HG03571 (cell line): ENCODE measurements around the gene MSX1.

Experiments
- ATAC-seq: cut with Tn5 transposase; IDR thresholded peaks from one replicate; pipeline ENCODE4 v1.9.1; 2021; ENCODE audit not compliant: unreplicated experiment

The MSX1 gene

DNA sequence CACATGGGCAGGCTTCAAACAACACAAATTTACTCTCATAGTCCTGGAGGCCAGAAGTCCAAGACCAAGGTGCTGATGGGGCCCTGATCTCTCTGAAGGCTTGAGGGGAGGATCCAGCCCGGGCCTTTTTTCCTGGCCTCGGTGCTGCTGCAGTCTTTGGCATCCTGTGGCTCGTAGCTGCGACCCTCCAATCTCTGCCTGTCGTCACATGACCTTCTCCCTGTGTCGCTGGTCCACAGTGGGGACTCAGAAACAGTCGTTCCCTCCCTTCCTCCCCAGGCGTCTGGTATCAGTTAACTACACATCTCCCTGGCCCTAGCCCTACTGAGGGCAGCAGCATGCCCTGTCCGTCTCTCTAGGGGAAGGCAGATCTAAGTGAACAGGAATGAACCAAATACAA lies 19.1 kb upstream of the MSX1 start:
- ATAC-seq = no peak

DNA sequence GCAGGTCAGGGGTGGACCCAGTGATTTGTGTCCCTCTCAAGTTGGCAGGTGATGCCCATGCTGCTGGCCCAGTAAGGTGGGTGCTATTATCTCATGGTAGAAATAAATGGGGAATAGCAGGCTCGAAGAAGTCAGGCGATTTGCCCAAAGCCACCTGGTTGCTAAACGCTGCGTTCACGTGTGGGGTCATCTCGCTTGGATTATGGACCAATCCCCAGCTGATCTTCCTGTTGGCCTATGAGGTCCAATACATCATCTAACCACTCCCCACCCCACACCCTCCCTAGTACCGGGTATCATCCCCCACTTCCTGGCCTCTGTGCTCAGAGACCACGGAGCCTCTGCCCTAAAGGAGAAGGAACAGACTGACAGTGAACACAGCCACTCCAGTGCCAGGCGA lies 18.3 kb upstream of the MSX1 start:
- no peak for ATAC-seq

DNA sequence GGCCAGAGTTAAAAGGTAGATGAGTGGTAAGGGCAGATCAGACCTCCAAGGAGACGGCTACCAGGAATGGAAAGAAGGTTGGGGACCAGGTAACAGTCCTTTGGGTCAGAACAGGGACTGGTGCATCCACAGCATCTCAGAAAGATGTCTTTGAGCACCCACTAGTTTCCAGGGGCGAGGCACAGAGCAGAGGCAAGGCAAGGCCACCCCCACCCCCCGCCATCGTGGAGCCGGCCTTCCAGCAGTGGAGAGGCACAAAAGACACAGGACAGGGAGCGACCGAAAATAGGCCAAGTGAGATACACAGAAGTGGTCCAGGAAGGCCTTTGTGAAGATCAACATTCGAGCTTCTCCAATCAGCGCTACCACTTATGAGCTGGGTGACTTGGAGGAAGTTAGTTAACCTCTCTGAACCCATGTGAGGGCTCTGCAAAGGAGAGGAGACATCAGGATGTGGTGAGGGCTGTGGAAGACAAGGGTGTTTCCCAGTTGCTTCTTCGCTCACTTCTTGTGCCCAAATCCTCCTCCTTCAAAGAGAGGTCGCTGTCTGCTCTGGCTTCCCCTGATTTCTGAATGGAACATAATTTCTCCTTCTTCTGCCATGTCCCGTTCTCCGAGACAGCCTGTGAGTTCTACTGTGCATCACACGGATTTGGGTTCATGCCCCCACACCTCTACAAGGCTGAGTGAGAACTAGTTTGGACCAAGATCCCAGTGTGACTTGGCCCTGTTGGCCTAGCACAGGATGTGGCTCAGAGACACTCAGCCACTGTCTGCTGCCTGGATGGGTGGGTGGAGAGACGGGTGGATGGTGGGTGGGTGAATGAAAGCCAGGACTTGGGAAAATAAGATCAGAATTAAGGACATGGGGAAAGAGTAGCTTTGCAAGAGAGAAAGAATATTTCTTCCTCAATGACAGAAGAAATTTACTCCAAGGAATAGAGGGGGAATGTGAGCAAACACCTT lies 16.7 kb upstream of the MSX1 start:
- ATAC-seq = no peak

DNA sequence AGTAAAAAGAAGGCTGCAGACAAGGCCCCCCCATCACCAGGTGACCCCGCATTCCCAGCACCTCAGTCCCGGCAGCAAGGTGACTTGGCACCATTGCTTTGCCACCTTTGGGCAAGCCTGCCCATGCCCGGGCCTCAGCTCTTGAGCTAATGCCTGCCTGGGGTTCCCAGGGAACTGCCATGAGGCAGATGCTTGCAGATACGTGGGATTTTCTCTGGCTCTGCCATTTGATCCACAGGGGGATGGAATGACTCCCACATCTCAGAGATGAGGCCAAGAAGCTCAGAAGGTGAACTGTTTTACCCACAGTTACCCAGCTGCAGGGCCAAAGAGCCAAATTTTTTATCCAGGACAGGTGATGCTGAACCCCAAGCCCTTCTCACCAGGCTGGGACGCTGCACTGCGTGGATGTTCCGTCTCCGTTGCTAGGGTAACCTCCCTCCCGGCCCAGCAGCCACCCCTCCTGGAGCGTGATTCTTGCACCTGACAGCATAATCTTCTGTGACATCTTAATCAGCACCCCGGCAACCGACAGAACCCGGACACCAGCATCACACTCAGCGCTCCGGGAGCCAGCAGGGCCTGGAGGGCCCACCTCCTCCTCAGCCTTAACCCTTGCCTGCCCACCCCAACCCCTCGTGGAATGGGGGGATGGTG lies 15.7 kb upstream of the MSX1 start:
- no peak for ATAC-seq

DNA sequence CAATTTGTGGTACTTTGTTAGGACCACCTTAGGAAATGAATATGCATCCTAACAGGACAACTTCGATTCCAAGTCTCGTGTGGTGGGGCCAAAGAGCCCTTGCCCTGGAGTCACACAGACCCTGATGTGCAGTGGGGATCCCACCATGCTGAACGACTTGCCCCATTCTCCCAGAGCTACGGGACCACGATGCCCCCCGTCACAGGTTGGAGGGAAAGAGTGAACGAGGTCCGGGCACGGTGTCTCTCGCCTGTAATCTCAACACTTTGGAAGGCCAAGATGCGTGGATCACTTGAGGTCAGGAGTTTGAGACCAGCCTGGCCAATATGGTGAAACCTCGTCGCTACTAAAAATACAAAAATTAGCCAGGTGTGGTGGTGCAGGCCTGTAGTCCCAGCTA lies 14.4 kb upstream of the MSX1 start:
- ATAC-seq = no peak

DNA sequence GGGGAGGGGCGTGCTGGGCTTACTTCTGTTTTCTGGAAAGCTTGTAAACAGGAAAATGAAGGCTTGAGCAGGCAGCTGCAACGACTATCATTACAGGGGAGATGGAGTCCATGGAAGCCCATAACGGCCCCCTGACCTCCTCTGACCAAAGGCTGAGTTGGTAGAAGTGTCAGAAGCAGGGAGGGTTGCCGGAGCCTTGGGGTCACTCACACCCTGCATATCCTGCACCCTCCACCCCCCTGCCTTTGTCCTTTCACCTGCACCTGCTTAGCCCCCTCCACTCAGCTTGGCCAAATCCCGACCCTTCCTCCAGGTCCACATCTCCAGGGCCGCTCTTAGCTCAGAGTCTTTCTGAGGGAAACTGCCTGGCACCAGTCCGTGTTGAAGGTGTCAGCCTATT lies 12.5 kb upstream of the MSX1 start:
- no peak for ATAC-seq

DNA sequence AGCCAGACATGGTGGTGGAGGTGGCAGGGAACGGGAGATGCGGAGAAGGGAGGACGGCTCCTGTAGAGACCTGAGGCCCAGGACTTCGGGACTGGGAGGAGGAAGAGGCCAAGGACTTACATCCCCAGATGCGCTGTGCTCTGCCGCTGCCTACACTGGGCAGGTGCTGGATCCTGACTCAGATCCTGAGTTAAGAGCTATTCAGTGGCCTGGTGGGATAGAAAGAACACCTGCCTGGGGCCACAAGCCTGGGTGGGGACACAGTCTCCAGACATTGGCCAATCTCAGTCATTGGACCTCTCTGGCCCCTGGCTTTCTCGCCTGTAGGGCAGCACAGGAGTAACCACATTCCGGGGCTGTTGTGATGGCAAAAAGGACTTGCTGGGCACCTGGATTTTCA lies 10.9 kb upstream of the MSX1 start:
- no peak for ATAC-seq

DNA sequence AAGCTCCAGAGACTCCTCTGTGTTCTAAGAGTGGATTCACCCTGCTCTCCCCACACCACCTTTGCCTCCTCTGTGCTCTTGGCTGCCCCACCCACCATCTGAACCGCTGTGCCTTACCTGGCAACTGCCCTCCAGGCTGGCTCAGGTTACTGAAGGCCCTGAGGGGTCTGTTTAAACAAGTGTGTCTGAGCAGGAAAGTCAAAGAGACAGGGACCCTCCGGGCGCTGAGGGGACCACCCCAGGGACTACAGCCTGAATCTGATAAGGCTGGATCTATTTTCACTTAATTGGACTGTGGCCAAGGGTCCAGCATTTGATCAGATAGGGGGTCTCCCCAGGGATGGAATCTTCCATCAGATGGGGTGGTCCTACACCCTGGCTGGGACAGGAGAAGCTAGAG lies 10.4 kb upstream of the MSX1 start:
- ATAC-seq = no peak

DNA sequence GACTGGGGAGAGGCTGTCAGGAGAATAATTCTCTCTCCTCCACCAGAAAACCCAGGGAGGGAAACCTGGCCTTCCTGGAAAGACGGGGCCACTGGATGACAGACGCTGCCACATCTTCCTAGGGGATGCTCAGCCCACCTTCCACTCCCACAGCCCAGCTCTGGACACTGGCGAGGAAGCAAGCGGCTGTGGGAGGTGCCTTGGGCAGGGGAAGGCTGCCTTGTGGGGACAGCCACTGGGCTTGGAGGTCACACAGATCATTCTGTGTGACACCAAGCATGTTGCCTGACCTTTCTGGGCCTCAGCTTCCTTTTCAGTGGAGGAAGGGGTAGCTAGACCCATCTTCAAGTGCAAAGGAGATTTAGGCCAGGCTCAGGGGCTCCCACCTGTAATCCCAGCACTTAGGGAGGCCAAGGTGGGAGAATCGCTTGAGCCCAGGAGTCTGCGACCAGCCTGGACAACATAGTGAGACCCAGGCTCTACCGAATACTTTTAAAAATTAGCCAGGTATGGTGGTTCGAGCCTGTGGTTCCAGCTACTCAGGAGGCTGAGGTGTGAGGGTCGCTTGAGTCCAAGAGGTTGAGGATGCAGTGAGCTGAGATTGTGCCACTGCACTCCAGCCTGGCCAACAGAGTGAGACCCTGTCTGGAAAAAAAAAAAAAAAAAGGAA lies 9.8 kb upstream of the MSX1 start:
- ATAC-seq = no peak

DNA sequence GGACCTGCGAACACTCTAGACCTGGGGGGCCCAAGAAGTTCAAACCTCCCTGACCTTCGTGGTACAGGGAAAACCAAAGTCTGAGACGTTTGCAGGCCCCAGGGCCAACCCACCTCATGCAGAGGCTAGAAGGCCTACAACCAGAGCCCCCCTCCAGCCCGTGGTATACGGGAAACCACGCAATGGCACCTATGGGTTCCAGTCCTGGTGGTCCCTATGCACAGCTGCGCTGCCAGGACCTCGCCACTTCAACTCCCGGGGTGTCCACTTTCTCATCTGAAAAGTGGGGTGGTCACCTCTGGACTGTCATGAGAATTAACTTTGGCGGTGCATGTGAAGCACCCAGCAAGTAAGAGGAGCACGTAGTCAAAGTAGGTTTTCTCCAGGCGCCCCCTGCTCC lies 8.4 kb upstream of the MSX1 start:
- ATAC-seq = no peak

DNA sequence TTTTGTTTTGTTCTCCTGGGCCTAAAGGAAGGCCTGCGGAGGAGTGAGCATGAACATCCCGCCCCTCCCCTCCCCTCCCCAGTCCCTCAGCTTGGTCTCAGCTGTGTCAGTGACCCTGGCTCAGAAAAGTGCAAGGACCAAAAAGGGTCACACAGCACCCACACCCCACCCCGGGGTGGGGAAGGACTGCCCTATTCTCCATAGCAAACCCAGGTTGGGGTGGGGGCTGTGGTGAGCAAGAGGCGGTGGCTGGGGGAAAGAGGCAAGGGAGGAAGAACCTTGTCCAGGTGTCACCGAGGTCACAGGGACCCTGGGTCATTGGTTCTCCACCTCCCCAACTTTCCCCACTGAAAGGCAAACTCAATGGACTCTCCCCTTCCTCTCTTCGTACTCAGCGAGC lies 7.6 kb upstream of the MSX1 start:
- ATAC-seq = no peak

DNA sequence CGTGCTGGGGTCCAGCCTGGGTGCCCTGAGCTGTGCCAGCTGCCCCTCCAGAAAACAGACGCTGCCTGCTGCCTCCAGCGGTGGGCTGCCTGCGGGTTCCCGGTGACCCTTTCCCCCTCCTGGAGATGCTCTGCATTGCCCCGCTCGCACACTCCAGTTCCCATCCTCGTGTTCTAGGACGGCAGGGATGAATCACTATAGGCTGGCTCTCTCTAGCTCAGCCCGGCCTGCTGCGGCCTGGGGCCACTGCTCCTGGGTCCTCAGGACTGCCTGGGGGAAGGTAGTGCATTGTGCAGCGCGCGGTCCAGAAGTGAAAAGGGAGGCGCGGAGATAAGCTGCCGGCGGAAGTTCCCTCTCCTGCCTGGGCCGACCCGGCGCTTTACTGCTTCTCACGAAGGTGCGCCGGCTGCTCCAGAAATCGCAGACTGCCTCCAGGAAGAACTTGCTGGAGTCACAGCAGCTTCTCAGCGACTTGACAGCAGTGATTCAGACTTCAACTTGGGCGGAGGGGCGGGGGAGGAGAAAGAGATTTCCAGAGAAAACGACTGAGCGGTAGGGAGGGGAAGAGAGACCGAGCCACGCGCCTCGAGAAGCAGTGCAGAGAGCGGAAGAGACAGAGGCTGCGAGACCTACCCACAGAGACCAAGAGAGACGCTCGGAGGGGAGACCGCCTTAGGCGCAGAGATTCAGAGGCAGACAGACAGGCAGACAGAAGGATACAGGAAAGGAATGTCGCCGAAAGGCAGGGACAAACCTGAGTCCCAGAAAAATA lies 6.7 kb upstream of the MSX1 start:
- no peak for ATAC-seq

DNA sequence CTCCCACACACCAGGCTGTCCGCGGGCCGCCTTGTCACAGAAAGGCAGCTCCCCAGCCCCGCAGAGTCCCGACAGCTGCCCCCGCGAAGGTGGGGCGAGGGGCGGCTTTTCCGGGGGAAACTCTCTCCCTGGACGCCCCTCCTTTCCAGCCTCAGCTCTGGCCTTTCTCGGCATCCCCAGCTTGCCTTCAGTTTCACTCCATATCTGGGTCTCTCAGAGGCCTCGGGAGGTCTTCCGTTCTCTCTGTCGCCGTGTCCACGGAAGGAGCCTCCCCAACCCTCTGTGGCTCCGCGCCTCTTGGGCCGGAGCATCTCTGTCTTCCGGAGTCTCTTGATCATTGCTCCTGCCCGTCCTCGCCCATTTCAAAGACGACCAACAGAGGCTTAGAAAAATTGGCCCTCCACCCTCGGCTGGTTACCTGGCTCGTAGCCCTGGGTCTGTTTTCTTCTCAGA lies 6.1 kb upstream of the MSX1 start:
- no peak for ATAC-seq

DNA sequence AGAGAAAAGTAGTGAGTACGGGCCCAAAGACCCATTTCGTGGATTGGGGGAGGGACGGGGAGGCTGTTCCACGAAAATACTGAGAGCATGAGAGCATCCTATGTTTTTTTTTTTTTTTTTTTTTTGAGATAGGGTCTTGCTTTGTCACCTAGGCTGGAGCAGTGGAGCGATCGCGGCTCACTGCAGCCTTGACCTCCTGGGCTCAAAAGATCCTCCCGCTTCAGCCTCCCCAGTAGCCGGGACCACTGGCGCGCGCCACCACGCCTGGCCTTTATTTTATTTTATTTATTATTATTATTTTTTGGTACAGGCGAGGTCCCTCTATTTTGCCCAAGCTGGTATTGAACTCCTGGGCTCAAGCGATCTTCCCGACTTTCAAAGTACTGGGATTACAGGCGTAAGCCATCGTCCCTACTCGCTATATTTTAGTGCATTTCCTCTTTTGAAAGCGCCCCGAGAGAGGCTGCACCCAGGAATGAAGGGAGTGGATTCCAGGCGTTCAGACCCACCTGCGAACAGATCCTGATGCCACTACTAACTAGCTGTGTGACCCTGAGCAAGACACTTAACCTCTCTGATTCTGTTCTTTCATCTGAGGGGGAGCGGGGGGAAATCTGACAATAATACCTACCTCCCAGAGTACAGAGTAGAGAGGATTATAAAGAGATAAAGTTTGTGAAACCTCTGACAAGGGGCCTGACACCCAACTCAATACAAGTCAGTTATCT lies 5.4 kb upstream of the MSX1 start:
- ATAC-seq = no peak

DNA sequence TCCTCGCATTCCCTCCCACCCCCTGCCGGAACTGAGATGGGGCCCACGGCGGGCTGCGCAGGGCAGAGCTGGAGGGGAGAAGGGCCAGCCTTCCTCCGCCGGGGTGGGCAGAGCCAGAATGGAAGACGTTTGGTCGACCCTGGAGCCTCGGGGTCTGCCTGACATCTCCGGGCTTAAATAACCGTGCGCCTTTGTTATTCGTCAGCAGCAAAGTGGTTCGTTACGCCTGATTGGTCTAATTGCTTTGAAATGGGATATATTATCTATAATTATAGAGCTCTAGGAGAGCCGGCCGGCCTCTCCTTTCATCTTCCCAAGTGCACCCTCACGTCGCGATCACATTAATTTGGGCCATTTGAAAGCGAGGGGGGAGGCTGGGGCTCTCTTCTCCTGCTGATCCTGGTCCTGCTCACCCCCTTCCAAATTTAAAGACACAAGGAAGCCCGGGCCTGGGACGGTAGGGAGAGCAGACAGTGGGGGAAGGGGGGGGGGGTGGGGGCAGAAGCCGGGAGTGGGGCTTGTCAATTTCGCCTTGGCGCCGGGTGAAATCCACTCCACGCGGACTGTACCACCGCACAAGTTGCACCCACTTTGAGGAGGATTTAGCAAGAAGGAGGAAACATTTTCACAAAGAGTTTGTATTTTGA lies 4.7 kb upstream of the MSX1 start:
- ATAC-seq = no peak

DNA sequence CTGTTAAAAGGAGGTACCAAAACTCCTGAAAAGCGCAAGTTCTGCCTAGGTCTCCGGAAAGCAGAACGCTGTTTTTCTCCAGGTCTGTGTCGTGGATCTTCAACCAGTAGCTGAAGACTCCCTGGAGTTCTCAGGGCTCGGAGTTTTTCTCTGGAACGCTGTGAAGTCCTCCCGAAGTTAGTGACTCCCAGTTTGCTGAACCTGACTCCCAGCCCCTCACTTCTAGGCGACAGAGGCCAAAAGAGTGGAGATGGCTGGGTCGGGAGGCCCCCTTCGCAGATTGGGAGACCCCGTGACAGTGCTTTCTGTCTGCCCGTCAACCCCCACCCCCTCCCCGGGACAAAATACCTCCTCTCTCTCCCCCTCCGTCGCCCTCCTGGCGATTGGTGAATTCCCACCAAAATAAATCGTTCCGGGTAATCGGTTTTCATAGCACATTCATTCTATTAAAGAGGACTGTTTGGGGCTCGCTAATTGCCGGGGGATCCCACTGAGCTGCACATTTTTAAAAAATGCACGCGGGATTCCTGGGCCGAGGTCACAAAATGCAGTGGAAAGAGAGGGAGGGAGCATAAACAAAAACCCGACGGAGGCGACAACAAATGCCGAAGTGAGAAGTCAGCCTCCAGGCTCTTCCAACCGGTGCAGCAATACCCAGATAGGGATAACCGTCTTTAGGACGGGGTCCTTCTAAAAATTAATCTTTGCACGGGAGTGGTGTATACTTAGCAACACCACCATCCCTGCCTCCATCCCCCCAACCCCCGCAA lies 4.0 kb upstream of the MSX1 start:
- ATAC-seq = no peak

DNA sequence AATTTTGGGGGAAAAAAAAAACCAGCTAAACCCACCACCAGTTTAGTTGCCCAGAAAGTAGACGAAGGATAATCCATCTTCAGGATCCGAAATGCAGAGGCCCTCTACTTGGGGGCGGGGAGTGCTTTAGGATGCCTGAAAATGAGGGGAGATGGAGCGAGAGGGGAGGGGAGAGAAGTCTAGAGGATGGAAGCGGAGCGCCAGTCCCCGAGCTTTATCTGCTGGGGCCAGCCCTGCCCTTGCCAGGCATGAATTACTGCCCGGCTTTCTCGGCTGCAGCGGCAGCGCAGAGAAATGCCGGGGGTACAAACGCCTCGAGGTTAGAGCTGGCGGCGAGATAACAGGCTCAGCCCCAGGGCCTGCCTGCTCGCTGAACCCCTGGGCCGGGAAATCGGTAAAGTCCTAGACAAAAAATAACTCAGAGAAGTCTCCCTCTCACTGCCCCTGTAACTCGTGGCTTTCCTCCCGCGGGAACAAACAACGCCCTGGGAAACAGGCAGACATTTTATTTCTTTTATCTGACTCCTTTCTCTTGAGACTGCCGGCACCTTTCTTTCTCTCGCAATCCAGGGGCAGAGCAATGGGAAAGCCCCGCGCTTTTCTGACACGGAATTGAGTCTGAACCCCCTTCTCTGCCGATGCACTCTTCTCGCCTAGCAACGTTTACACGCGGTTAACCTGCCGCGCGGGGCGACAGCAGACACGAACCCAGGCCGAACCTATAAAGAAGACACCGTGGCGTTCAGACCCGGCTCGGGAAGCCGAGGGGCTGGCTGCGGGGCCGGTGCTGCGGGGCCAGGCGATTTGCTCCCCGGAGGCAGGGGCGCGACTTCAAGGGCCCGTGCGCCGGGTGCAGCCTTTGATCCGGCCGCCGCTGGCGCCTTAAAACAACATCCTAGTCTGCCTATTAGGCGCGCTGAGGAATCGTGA lies 3.1 kb upstream of the MSX1 start:
- ATAC-seq = no peak
